ENCODE data around the gene DUSP22.

Gene DUSP22

GRCh38 chr6:300494-301198 is 8.4 kb downstream of the DUSP22 start:
- no peaks in the 10 kb centered on the region for H3K27me3 Mint-ChIP-seq
- no peaks in the 10 kb centered on the region for H3K9me3 Mint-ChIP-seq
- H3K4me3 Mint-ChIP-seq = no peak overlapping the region
- no peaks in the 10 kb centered on the region for H3K36me3 Mint-ChIP-seq
- H3K27ac Mint-ChIP-seq = no peak overlapping the region
- peaks cover 29% of the 10 kb centered on the region for H3K4me1 Mint-ChIP-seq

GRCh38 chr6:301526-301925 is 9.2 kb downstream of the DUSP22 start:
- Mint-ChIP-seq H3K4me1 (peaks cover 21% of the 10 kb centered on the region), H3K27ac (no peak overlapping the region), H3K36me3 (no peaks in the 10 kb centered on the region), H3K4me3 (no peak overlapping the region), H3K27me3 (no peaks in the 10 kb centered on the region), H3K9me3 (no peaks in the 10 kb centered on the region)

GRCh38 chr6:301929-302705 is 9.8 kb downstream of the DUSP22 start:
- no peaks in the 10 kb centered on the region for H3K27me3 Mint-ChIP-seq
- H3K27ac Mint-ChIP-seq = no peak overlapping the region

GRCh38 chr6:302760-303159 is 10.5 kb downstream of the DUSP22 start:
- Mint-ChIP-seq H3K4me1 (peaks cover 8% of the 10 kb centered on the region), H3K27me3 (no peaks in the 10 kb centered on the region), H3K9me3 (no peaks in the 10 kb centered on the region), H3K36me3 (no peaks in the 10 kb centered on the region), H3K4me3 (no peak overlapping the region), H3K27ac (no peak overlapping the region)

More at GRCh38 chr6:301929-302705, 9.8 kb downstream of the DUSP22 start:
- Mint-ChIP-seq H3K4me3 (no peak overlapping the region), H3K36me3 (no peaks in the 10 kb centered on the region), H3K4me1 (peaks cover 15% of the 10 kb centered on the region), H3K9me3 (no peaks in the 10 kb centered on the region)

GRCh38 chr6:303263-303662 is 11.0 kb downstream of the DUSP22 start:
- no peak overlapping the region for H3K4me3 Mint-ChIP-seq
- H3K27ac Mint-ChIP-seq = no peak overlapping the region
- H3K4me1 Mint-ChIP-seq = peaks cover 5% of the 10 kb centered on the region
- H3K27me3 Mint-ChIP-seq = no peaks in the 10 kb centered on the region
- H3K9me3 Mint-ChIP-seq = no peaks in the 10 kb centered on the region
- H3K36me3 Mint-ChIP-seq = no peaks in the 10 kb centered on the region

- Mint-ChIP-seq H3K4me3 (no peak overlapping the region), H3K27me3 (no peaks in the 10 kb centered on the region), H3K36me3 (no peaks in the 10 kb centered on the region), H3K9me3 (no peaks in the 10 kb centered on the region), H3K27ac (no peak overlapping the region), H3K4me1 (peaks cover 5% of the 10 kb centered on the region)
These were observed 11.8 kb downstream of the DUSP22 start for GRCh38 chr6:303948-304558.

- peaks cover 5% of the 10 kb centered on the region for H3K4me1 Mint-ChIP-seq
- no peaks in the 10 kb centered on the region for H3K9me3 Mint-ChIP-seq
- no peak overlapping the region for H3K27ac Mint-ChIP-seq
- H3K4me3 Mint-ChIP-seq = no peak overlapping the region
- H3K36me3 Mint-ChIP-seq = no peaks in the 10 kb centered on the region
- no peaks in the 10 kb centered on the region for H3K27me3 Mint-ChIP-seq
These were observed 12.6 kb downstream of the DUSP22 start for GRCh38 chr6:304833-305370.

GRCh38 chr6:305371-306206 is 13.3 kb downstream of the DUSP22 start:
- Mint-ChIP-seq H3K4me3 (no peak overlapping the region), H3K4me1 (peaks cover 5% of the 10 kb centered on the region), H3K27me3 (no peaks in the 10 kb centered on the region), H3K36me3 (no peaks in the 10 kb centered on the region), H3K27ac (no peak overlapping the region), H3K9me3 (no peaks in the 10 kb centered on the region)

- Mint-ChIP-seq H3K27me3 (no peaks in the 10 kb centered on the region), H3K4me3 (no peak overlapping the region), H3K27ac (no peak overlapping the region), H3K9me3 (no peaks in the 10 kb centered on the region), H3K36me3 (peaks cover under 1% of the 10 kb centered on the region), H3K4me1 (peaks cover 7% of the 10 kb centered on the region)
These were observed 14.4 kb downstream of the DUSP22 start for GRCh38 chr6:306641-307061.

- Mint-ChIP-seq H3K36me3 (peaks cover 4% of the 10 kb centered on the region), H3K27me3 (no peaks in the 10 kb centered on the region)
These were observed 15.0 kb downstream of the DUSP22 start for GRCh38 chr6:307065-307814.

GRCh38 chr6:307874-308273 is 15.6 kb downstream of the DUSP22 start:
- Mint-ChIP-seq H3K4me3 (no peak overlapping the region), H3K27ac (no peak overlapping the region), H3K27me3 (no peaks in the 10 kb centered on the region), H3K4me1 (peaks cover 19% of the 10 kb centered on the region), H3K9me3 (no peaks in the 10 kb centered on the region), H3K36me3 (peaks cover 4% of the 10 kb centered on the region)

More at GRCh38 chr6:307065-307814, 15.0 kb downstream of the DUSP22 start:
- peaks cover 13% of the 10 kb centered on the region for H3K4me1 Mint-ChIP-seq
- H3K27ac Mint-ChIP-seq = no peak overlapping the region
- H3K9me3 Mint-ChIP-seq = no peaks in the 10 kb centered on the region
- no peak overlapping the region for H3K4me3 Mint-ChIP-seq

GRCh38 chr6:308307-308706 is 16.0 kb downstream of the DUSP22 start:
- Mint-ChIP-seq H3K36me3 (peaks cover 4% of the 10 kb centered on the region), H3K4me3 (no peak overlapping the region), H3K9me3 (no peaks in the 10 kb centered on the region), H3K27me3 (no peaks in the 10 kb centered on the region), H3K4me1 (peaks cover 24% of the 10 kb centered on the region), H3K27ac (no peak overlapping the region)

- Mint-ChIP-seq H3K9me3 (no peaks in the 10 kb centered on the region), H3K27ac (no peak overlapping the region), H3K36me3 (peaks cover 4% of the 10 kb centered on the region)
These were observed 16.5 kb downstream of the DUSP22 start for GRCh38 chr6:308768-309167.

GRCh38 chr6:309947-310346 is 17.7 kb downstream of the DUSP22 start:
- Mint-ChIP-seq H3K27ac (no peak overlapping the region), H3K36me3 (peaks cover 9% of the 10 kb centered on the region), H3K4me3 (no peak overlapping the region), H3K4me1 (peaks cover 20% of the 10 kb centered on the region), H3K27me3 (no peaks in the 10 kb centered on the region), H3K9me3 (no peaks in the 10 kb centered on the region)

More at GRCh38 chr6:308768-309167, 16.5 kb downstream of the DUSP22 start:
- H3K27me3 Mint-ChIP-seq = no peaks in the 10 kb centered on the region
- H3K4me3 Mint-ChIP-seq = no peak overlapping the region
- H3K4me1 Mint-ChIP-seq = peaks cover 25% of the 10 kb centered on the region
